Bronchial epithelial cell (primary cell): ENCODE results near the gene PRH2. TPM values are rescaled to one million over a fixed set of nuclear protein-coding genes. Genes with fewer than 3 reads are reported as not detected.

Experiments used
- DNase-seq: peaks from one replicate; pipeline ENCODE4 v3.0.0-alpha.2; 2010; ENCODE audit warnings: low read depth
- FAIRE-seq: peaks from 2 replicates; lab custom pipeline; 2011; peaks lifted over from hg19 to GRCh38; lab: Jason Lieb, UNC
- H3K27me3 ChIP-seq: 2 replicates; pipeline ENCODE4 v1.5.1; 2011; ENCODE audit warnings: low read length; ENCODE audit not compliant: control insufficient read depth, insufficient read depth
- H3K36me3 ChIP-seq: 2 replicates; pipeline ENCODE4 v1.5.1; 2011; ENCODE audit warnings: low read length; ENCODE audit not compliant: control insufficient read depth, insufficient read depth
- H3K4me3 ChIP-seq: 2 replicates; pipeline ENCODE4 v1.5.1; 2011; ENCODE audit warnings: mild to moderate bottlenecking, low read depth, low read length, control low read depth
- CTCF ChIP-seq: IDR thresholded peaks from 2 replicates; pipeline ENCODE4 v1.5.1; 2011; ENCODE audit warnings: mild to moderate bottlenecking, moderate library complexity, low read length, control low read depth, inconsistent platforms; ENCODE audit not compliant: insufficient read depth, severe bottlenecking
- total RNA-seq: library from RNA; depleted of rRNA; stranded (reverse); fragments of >200 nt; gene quantifications from 2 replicates; pipeline ENCODE4 v1.2.1, GENCODE V29; 2014

Gene PRH2
- total RNA-seq, 1 donor from 2014 or later, result not detected

GRCh38 chr12:10919809-10920208, 9.2 kb upstream of the PRH2 start:
- FAIRE-seq (no peak), DNase-seq (no peak)
- no peaks in the 10 kb centered on the region for H3K27me3 ChIP-seq
- no peaks in the 10 kb centered on the region for H3K36me3 ChIP-seq
- TF ChIP-seq CTCF, result no peak
- no peak overlapping the region for H3K4me3 ChIP-seq

GRCh38 chr12:10926269-10926668, 2.8 kb upstream of the PRH2 start:
- DNase-seq, result no peak
- no peak overlapping the region for H3K4me3 ChIP-seq
- H3K36me3 ChIP-seq, result no peaks in the 10 kb centered on the region
- TF ChIP-seq CTCF, result no peak
- H3K27me3 ChIP-seq, result no peaks in the 10 kb centered on the region
- FAIRE-seq, result no peak

GRCh38 chr12:10936506-10936905, 7.5 kb downstream of the PRH2 start:
- DNase-seq (no peak), FAIRE-seq (no peak)
- H3K27me3 ChIP-seq, result no peaks in the 10 kb centered on the region
- H3K36me3 ChIP-seq, result no peaks in the 10 kb centered on the region
- no peak for TF ChIP-seq CTCF
- no peak overlapping the region for H3K4me3 ChIP-seq

GRCh38 chr12:10939163-10939562, 10.1 kb downstream of the PRH2 start, which contains the start of gene TAS2R14:
Gene TAS2R14 (minus strand): TSS chr12:10939263. CDS start chr12:10939207, 56 bp downstream.
- TF ChIP-seq CTCF, result no peak
- no peak within 1 kb of the TSS for H3K4me3 ChIP-seq
- FAIRE-seq (no peak), DNase-seq (peak; percentile 11)
- H3K36me3 ChIP-seq, result no peaks in the 10 kb centered on the region
- no peaks in the 10 kb centered on the region for H3K27me3 ChIP-seq

DNA sequence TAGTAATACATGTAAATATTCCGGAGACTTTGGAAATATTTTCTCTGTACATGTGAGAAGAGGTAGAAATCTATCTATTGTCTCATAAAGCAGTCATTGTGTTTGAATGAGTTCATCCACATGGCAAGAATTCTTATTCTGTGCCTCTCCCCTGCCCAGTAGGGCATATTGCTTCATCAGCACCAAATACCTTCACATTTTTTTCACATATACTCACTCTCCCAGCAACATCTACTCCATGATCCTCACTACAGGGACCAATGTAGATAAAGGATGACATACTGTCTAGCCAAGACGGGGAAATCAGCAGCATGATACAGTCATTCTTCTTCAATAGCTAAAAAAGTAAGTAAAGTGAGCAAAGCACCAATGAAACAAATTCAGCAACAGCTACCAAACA, 11.4 kb downstream of the PRH2 start:
- Histone ChIP-seq H3K27me3 (no peaks in the 10 kb centered on the region), H3K36me3 (no peaks in the 10 kb centered on the region), H3K4me3 (no peak overlapping the region)
- no peak for TF ChIP-seq CTCF
- DNase-seq (peak; percentile 98), FAIRE-seq (no peak)

DNA sequence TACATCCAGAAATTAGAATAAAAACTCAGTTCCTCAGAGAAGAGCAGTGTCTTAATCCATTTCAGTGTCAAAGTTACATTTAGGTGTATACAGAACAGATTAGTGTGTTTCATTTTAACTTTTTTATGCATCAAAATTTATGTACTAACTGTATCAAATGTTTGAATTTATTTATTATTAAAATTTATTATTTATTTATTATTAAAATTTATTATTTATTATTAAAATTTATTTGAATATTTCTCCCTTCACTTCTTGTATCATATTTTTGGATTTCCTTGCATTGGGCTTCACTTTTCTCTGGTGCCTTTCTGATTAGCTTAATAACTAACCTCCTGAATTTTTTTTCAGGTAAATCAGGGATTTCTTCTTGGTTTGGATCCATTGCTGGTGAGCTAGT, 12.3 kb downstream of the PRH2 start:
- Histone ChIP-seq H3K36me3 (no peaks in the 10 kb centered on the region), H3K27me3 (no peaks in the 10 kb centered on the region), H3K4me3 (no peak overlapping the region)
- FAIRE-seq (no peak), DNase-seq (no peak)
- no peak for TF ChIP-seq CTCF
